Upper lobe of left lung (tissue), 6 donors: Measurements from ENCODE around the gene SERINC5. TPM values are rescaled to one million over a fixed set of nuclear protein-coding genes. Genes with fewer than 3 reads are reported as not detected.

ENCODE experiments used
- ATAC-seq, 2 donors: fragments of 200-7000 bp; cut with Tn5 transposase; one replicate each; pipeline ENCODE4 v1.9.1; 2022; ENCODE audit warnings: mild to moderate bottlenecking in 2 of 2, moderate library complexity in 2 of 2; ENCODE audit not compliant: low FRiP score in 2 of 2
- DNase-seq, 2 donors: peaks; one replicate each; pipeline ENCODE4 v3.0.0-alpha.2; 2019 to 2020
- H3K27ac ChIP-seq, 4 donors: fragments of 200-600 bp; sonication (generic); one replicate each; pipeline ENCODE4 v1.5.1; 2016 to 2019
- H3K27me3 ChIP-seq, 4 donors: fragments of 200-600 bp; sonication (generic); one replicate each; pipeline ENCODE4 v1.5.1; 2017 to 2019
- H3K36me3 ChIP-seq, 4 donors: fragments of 200-600 bp; sonication (generic); one replicate each; pipeline ENCODE4 v1.5.1; 2016 to 2019
- H3K4me1 ChIP-seq, 4 donors: fragments of 200-600 bp; sonication (generic); one replicate each; pipeline ENCODE4 v1.5.1; 2018 to 2019
- H3K4me3 ChIP-seq, 4 donors: fragments of 200-600 bp; sonication (generic); one replicate each; pipeline ENCODE4 v1.5.1; 2017 to 2019; ENCODE audit warnings: mild to moderate bottlenecking in 2 of 4, moderate library complexity in 1 of 4
- H3K9me3 ChIP-seq, 4 donors: fragments of 200-600 bp; sonication (generic); one replicate each; pipeline ENCODE4 v1.5.1; 2018 to 2019
- CTCF ChIP-seq, 6 experiments: fragments of 450-650 bp in 4 of 6; fragments of 200-600 bp in 2 of 6; sonication (generic) in 2 of 6; IDR thresholded peaks; one replicate each; pipeline ENCODE4 v1.5.1; 2016 to 2019; ENCODE audit warnings: antibody characterized with exemption in 6 of 6
- EP300 ChIP-seq, 4 donors: sonication (generic); formaldehyde crosslinking; IDR thresholded peaks; one replicate each; pipeline ENCODE4 v1.5.1; 2017; ENCODE audit warnings: antibody characterized with exemption in 4 of 4, control low read depth in 2 of 4
- POLR2A ChIP-seq, 4 donors: fragments of 450-650 bp; IDR thresholded peaks; one replicate each; pipeline ENCODE4 v1.5.1; 2016 to 2017; ENCODE audit warnings: antibody characterized with exemption in 4 of 4, mild to moderate bottlenecking in 2 of 4
- POLR2AphosphoS5 ChIP-seq, 2 donors: sonication (generic); formaldehyde crosslinking; IDR thresholded peaks; one replicate each; pipeline ENCODE4 v1.5.1; 2017; ENCODE audit warnings: antibody characterized with exemption in 2 of 2
- WGBS, 2 donors: methylation state at CpG; one replicate each; pipeline ENCODE4 v1.1.5; 2017 to 2018; 5-methylcytosine and 5-hydroxymethylcytosine counted together
- total RNA-seq, 6 donors: library from RNA; depleted of rRNA in 4 of 6; stranded (reverse); fragments of >200 nt in 4 of 6; gene quantifications; one replicate each; pipeline versions ENCODE4 v1.1.0 to v1.2.1, GENCODE V29; 2016 to 2021
- donor health status: DM: no; HTN: no; CAD: no; lungs with moderate emphysema.
- donor health status: DM: no; HTN: yes; CAD: no; lungs with severe emphysema.

Gene SERINC5
- total RNA-seq, 6 donors from 2014 or later, result 27.3 to 62.4 (median 41.3) TPM

GRCh38 chr5:80210014-80210413 is 45.8 kb downstream of the SERINC5 start:
- Histone ChIP-seq H3K36me3 (no peaks in the 10 kb centered on the region), H3K4me1 (peaks cover 4 to 21% (median 12%) of the 10 kb centered on the region in 4 donors), H3K9me3 (no peaks in the 10 kb centered on the region), H3K4me3 (no peak overlapping the region), H3K27me3 (no peaks in the 10 kb centered on the region), H3K27ac (no peak overlapping the region)
- DNase-seq (no peak), ATAC-seq (no peak)
- 69 to 77% methylated on average over 6 of the region's 6 CpGs for WGBS, 2 donors
- TF ChIP-seq EP300 (IDR thresholded peaks at IDR 0.05) (no peak), CTCF (IDR thresholded peaks at IDR 0.05) (no peak), POLR2AphosphoS5 (IDR thresholded peaks at IDR 0.05) (no peak), POLR2A (IDR thresholded peaks at IDR 0.05) (no peak)

GRCh38 chr5:80208381-80208780 is 47.5 kb downstream of the SERINC5 start:
- H3K36me3 ChIP-seq, result no peaks in the 10 kb centered on the region
- H3K4me1 ChIP-seq, result peaks cover 8 to 23% (median 9%) of the 10 kb centered on the region in 4 donors

GRCh38 chr5:80207832-80208231 is 48.0 kb downstream of the SERINC5 start:
- H3K9me3 ChIP-seq, result no peaks in the 10 kb centered on the region
- DNase-seq, result no peak

More at GRCh38 chr5:80208381-80208780, 47.5 kb downstream of the SERINC5 start:
- DNase-seq, result no peak
- no peaks in the 10 kb centered on the region for H3K9me3 ChIP-seq
- no peaks in the 10 kb centered on the region for H3K27me3 ChIP-seq
- H3K27ac ChIP-seq, result no peak overlapping the region
- ATAC-seq, result no peak
- no peak overlapping the region for H3K4me3 ChIP-seq
- TF ChIP-seq POLR2A (IDR thresholded peaks at IDR 0.05) (no peak), CTCF (IDR thresholded peaks at IDR 0.05) (no peak), POLR2AphosphoS5 (IDR thresholded peaks at IDR 0.05) (no peak), EP300 (IDR thresholded peaks at IDR 0.05) (no peak)
- WGBS, 2 donors, result 66 to 84% methylated on average over 4 of the region's 4 CpGs

GRCh38 chr5:80206282-80206681 is 49.6 kb downstream of the SERINC5 start:
- no peak for DNase-seq
- Histone ChIP-seq H3K27me3 (no peaks in the 10 kb centered on the region), H3K4me3 (no peak overlapping the region), H3K36me3 (peaks cover 0 to 12% (median 0%) of the 10 kb centered on the region in 4 donors), H3K4me1 (peaks cover 4 to 21% (median 6%) of the 10 kb centered on the region in 4 donors), H3K9me3 (no peaks in the 10 kb centered on the region), H3K27ac (no peak overlapping the region)
- ATAC-seq, result no peak
- TF ChIP-seq POLR2A (IDR thresholded peaks at IDR 0.05) (no peak), CTCF (IDR thresholded peaks at IDR 0.05) (no peak), POLR2AphosphoS5 (IDR thresholded peaks at IDR 0.05) (no peak), EP300 (IDR thresholded peaks at IDR 0.05) (no peak)
- 81 to 87% methylated on average over 4 of the region's 4 CpGs for WGBS, 2 donors

More at GRCh38 chr5:80207832-80208231, 48.0 kb downstream of the SERINC5 start:
- no peaks in the 10 kb centered on the region for H3K36me3 ChIP-seq
- 82 to 84% methylated on average over 4 of the region's 4 CpGs for WGBS, 2 donors
- H3K27ac ChIP-seq, result no peak overlapping the region
- H3K27me3 ChIP-seq, result no peaks in the 10 kb centered on the region
- H3K4me3 ChIP-seq, result no peak overlapping the region
- peaks cover 4 to 21% (median 6%) of the 10 kb centered on the region in 4 donors for H3K4me1 ChIP-seq
- TF ChIP-seq CTCF (IDR thresholded peaks at IDR 0.05) (no peak), POLR2A (IDR thresholded peaks at IDR 0.05) (no peak), POLR2AphosphoS5 (IDR thresholded peaks at IDR 0.05) (no peak), EP300 (IDR thresholded peaks at IDR 0.05) (no peak)
- no peak for ATAC-seq

- H3K27me3 ChIP-seq, result no peaks in the 10 kb centered on the region
- no peak for TF ChIP-seq EP300 (IDR thresholded peaks at IDR 0.05)
- TF ChIP-seq POLR2AphosphoS5 (IDR thresholded peaks at IDR 0.05), result no peak
- no peak for TF ChIP-seq POLR2A (IDR thresholded peaks at IDR 0.05)
- no peak for TF ChIP-seq CTCF (IDR thresholded peaks at IDR 0.05)
- peaks cover 0 to 14% (median 0%) of the 10 kb centered on the region in 4 donors for H3K36me3 ChIP-seq
- no peak overlapping the region for H3K4me3 ChIP-seq
- no peak overlapping the region for H3K27ac ChIP-seq
- WGBS, 2 donors, result 74 to 89% methylated on average over 4 of the region's 4 CpGs
- peaks cover 4 to 21% (median 6%) of the 10 kb centered on the region in 4 donors for H3K4me1 ChIP-seq
- DNase-seq, result no peak
- no peak for ATAC-seq
- no peaks in the 10 kb centered on the region for H3K9me3 ChIP-seq
Measured at GRCh38 chr5:80205846-80206245, 50.0 kb downstream of the SERINC5 start.
